Measurements from ENCODE around the gene GYS1.
A peak's percentile ranks its signal among the peaks of the same experiment; 100 is the strongest.

Gene GYS1

DNA sequence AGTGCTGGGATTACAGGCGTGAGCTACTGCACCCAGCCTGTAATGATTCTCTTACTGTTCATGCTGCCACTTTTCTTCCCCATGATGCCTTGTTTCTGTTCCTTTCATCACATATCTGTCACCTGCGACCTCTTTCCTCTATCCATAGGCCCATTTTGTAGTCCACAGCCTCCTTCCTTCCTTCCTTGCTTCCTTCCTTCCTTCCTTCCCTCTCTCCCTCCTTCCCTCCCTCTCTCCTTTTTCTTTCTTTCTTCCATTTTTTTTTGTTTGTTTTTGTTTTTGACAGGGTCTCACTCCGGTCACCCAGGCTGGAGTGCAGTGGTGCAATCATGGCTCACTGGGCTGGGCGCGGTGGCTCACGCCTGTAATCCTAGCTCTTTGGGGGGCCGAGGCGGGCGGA lies 4.2 kb downstream of the GYS1 start:
- no peak for DNase-seq (ENCODE audit: low spot score)

DNA sequence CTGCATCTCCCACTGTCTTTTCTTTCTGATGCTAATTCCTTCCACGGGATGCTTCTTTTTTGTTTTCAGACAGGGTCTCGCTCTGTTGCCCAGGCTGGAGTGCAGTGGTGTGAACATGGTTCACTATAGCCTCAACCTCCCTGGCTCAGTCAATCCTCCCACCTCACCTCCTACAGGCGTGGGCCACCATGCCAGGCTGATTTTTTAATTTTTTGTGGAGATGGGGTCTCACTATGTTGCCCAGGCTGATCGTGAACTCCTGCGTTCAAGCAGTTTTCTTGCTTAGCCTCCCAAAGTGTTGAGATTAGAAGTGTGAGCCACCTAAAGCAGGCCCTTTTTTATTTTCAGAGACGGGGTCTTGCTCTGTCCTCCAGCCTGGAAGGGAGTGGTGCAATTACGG lies 4.8 kb downstream of the GYS1 start:
- DNase-seq (ENCODE audit: low spot score), result no peak

DNA sequence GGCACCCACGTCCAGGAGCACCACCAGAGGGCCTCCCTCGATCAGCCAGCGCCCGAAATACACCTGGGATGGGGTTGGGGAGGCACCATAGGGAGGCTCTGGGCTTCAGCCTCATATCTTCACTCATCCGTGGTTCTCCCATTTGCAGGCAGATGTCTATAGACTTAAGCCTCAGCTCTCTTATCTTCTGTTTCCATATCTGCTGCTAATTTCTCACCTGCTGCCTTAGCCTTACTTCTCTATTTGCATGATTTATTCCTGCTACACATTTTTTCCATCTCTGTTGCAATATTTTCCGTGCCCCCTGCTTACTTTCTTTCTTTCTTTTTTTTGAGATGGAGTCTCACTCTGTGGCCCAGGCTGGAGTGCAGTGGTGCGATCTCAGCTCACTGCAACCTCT lies 5.8 kb downstream of the GYS1 start:
- DNase-seq (ENCODE audit: low spot score), result no peak

DNA sequence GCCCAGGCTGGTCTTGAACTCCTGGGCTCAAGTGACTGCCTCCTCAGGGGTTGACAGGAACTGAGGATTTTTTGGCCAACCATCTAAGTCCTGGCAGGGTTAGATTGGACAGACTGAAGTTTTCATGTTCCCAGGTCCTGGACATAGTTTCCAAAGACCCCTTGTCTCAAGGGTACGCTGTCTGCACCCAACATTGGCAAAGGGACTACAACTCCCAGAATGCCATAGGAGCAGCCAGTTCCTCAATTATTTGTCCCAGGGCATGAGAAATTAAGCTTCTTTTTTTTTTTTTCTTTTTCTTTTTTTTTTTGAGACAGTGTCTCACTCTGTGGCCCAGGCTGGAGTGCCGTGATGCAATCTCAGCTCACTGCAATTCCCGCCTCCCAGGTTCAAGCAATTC lies 6.9 kb downstream of the GYS1 start:
- no peak for DNase-seq (ENCODE audit: low spot score)

DNA sequence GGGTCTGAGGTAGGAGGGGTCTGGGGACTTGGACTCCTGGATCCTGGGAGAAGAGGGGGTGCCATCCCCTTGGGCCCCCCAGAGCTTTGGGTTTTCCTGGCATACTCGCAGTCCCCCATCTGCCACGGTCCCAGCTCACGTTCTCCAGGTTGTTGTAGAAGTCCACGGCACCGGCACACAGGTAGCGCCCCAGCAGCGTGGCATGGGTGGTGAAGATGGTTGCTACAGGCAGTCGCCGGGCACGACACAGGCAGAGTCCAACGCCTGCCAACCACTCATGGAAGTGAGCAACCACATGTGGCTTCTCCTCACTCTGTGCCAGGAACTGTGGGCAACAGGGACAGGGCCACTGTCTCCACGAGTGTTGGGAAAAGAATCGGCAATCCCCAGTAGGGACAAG lies 7.4 kb downstream of the GYS1 start:
- no peak for DNase-seq (ENCODE audit: low spot score)

DNA sequence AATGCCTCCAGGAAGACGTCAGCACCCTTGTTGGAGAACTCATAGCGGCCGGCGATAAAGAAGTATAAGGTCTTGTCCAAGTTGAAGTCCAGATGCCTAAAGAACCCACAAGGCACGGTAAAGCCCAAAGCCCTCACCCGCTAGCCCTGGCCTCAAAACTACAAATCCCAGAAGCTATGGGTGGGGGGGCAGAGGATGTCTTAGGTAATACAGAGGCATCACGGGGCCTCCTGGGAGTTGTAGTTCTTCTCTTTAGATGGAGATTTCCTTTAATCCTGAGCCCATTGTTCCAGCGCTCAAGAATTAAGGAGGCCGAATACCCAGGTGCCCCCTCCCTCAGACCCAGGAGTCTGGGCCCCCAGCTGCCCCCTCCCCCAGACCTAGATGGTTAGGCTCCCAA lies 10.8 kb downstream of the GYS1 start:
- DNase-seq (ENCODE audit: low spot score), result no peak

DNA sequence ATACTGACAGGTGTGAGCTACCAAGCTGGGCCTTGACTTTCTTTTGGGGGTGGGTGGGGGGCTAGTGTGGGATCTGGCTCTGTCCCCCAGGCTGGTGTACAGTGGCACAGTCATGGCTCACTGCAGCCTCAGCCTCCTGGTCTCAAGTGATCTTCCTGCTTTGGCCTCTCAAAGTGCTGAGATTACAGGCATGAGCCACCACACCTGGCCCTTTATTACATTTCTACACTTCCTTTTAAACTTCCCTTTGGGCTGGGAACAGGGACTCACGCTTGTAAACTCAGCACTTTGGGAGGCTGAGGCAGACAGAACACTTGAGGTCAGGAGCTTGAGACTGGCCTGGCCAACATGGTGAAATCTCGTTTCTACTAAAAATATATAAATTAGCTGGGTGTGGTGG lies 16.0 kb downstream of the GYS1 start:
- DNase-seq (ENCODE audit: low spot score), result no peak

DNA sequence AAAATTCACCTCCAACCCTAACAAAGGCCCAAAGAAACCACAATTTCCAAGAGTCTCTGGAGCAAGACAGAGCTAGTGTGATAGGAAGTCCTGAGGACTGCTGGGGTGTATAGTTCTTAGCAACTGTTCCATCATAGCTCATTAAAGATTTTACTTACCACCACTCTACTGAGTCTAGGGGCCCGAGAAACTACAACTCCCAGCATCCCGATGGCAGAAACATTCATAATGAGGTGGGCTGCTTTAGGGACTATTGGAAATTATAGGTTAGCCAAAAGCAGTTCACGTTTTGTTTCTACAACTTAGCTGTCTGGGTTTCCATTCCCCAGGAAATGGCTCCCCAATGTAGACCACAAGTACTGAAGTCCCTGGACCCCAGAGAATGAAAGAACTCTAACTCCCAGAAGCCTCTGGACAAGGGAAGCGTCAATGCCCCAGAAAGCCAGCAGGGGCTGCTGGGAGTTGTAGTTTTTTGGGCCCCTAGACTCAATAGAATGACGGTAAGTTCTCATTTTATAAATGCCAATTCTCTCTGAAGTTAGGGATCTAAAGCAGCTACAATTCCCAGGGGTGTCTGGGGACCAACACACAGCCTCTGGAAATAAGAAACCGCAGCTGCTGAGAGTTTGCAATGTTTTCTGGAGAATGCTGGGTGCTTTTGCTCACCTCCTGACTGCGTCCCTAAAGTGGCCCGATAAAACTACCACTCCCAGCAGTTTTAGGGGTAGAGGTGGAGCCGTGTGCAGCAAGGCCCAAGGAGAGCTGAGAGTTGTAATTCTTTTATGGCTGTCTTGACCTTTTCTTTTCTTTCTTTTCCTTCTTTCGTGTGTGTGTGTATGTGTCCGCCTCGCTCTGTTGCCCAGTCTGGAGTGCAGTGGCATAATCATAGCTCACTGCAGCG lies 16.9 kb downstream of the GYS1 start:
- DNase-seq (ENCODE audit: low spot score), result no peak

DNA sequence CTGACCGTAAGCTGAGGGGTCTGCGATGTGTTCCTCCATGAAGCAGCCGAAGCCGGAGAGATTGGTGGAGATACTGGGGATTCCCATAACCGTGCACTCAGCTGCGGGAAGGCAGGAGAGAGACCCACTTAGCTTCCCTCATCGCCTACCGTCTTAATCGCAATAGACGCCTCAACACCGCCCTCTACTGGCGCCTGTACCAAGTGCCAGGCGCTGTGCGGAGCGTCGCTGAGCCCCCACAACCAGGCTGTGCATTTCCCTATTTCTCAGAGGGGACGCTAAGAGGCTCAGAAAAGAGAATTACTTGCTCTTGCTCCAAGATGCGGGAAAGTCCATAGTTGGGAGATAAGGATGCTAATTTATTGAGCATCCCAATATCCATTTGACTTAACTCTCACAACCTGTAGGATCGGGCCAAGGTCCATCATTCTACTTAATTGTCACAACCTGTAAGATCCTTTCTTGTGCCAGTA lies 22.1 kb downstream of the GYS1 start:
- DNase-seq (ENCODE audit: low spot score), result peak; percentile 88

DNA sequence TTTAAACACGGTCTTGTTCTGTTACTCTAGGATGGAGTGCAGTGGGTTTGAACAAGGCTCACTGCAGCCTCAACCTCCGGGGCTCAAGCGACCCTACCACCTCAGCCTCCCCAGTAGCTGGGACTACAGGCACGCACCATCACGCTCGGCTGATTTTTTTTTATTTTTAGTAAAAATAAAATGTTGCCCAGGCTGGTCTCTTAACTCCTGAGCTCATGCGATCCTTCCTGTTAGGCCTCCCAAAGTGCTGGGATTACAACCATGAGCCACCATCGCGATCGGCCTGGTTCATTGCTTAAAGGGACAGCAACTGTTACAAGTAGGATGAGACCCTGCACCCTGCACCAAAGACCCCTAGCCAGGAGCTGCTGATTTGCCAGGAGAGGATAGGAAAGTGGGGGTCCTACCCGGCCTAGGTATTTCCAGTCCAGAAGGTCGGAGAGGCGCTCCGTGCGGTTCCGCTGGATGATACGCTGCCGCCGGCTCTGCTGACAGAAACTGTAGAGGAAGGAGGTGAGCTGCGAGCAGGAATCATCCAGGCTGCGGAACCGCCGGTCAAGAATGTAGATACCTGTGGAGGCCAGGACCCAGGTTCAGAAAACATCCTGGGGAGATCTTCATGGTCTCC lies 22.9 kb downstream of the GYS1 start:
- no peak for DNase-seq (ENCODE audit: low spot score)

DNA sequence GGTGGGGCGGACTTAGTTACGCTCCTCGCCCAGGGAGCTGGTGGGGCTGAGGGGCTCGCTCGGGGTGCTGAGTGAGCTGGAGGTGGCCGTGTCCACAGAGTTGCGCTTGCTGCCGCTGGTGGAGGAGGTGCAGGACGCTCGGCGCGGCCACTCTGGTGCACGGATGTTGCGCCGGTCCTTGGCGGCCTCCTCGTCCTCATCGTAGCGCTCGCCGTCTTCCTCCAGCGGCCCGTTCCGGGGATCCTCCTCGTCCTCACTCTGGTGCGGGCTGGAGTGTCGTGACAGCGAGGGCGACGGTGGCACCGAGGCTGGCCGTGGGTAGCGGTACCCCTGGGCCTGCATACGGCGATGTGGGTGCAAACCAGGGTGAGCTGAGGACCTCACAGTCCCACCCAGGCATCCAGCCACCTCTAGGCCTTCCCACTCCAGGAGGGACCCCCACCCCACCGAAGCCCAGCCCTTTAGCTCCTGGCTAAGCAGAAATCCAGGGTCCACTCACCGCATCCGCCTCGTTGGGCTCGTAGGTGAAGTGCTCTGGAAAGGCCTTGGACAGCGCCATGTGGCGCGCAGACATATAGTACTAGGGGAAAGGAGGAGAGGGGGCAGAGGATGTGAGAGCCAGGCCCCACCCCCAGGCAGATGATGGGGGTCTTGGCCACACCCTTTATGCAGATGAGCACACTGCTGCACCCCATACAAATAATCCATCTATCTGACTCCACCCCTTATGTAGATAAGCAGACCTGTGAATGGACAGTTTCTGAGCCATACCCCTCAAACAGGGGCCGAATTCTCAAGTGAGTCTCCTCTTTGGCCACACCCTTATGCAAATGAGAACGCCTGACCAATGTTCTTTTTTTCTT lies 23.6 kb downstream of the GYS1 start:
- no peak for DNase-seq (ENCODE audit: low spot score)

DNA sequence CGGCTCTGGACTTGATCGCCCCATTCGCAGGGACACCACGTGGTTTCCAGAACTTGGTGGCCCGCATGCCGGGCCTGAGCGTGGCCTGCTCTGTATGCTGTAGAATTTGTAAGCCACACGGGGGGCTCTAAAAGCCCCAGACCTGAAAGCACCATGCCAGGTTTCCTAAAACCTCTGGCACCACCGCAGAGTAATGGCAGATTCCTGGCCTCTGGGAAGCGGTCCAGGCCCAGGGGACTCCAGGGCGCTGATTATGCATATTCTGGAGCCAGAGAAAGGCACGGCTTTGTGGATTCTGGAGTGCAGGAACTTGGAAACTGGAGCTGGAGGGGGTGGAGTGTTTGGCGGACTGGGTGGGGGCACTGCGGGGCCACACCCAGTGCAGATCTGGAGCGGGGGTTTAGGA lies 24.3 kb downstream of the GYS1 start:
- no peak for DNase-seq (ENCODE audit: low spot score)

DNA sequence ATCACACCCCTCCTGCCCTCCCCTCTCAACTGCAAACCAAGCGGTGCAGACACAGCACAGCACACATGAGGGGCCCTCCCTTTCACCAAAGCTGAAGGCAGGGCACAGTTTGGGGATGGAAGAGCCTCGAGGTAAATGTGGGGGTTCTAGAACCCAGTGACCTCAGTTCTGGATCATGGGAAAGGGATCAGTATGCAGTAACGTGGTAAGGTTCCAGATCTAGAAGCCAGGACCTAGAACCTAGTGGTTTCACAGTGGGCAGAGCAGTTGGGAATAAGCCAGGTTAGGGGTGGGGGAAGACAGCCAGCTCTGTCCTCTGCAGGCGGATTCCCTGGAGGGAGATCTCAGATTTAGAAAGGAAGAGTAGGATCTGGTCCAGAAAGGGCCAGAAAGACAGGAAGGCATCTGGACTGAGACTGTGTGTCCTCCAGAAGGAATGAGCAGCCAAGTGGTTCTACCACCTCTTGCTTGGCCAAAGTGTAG lies 24.9 kb downstream of the GYS1 start:
- no peak for DNase-seq (ENCODE audit: low spot score)

DNA sequence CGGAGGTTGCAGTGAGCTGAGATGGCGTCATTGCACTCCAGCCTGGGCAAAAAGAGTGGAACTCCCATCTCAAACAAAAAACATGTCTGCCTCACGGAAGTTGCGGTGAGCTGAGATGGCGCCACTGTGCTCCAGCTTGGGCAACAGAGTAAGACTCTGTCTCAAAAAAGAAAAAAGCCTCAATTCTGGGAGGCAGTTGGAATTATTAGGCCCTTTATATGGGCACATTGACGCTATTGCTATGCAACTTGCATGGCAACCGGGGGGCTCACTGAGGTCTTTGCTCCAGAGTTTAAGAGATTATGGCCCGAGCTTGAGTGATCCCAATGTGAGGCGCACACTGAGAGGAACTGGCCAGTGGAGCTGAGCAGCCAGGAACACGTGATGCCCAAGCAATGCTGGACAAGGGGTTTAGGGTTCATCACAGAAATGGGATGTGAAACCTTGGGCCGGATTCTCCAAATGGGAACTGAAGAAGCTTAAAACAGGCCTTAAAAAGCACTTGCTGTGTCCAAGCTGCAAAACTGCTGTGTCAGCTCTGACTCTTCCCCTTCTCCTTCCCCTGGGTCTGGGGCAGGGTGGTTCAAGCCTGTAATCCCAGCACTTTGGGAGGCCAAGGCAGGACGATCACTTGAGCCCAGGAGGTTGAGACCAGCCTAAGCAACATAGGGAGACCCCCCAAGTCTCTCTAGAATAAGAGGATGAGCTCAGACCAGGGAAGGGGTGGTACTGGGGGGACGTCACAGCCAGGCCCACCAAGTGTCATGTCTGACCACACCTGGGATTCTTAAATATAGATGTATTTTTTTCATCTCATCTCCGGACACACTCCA lies 25.5 kb downstream of the GYS1 start:
- DNase-seq (ENCODE audit: low spot score), result no peak

DNA sequence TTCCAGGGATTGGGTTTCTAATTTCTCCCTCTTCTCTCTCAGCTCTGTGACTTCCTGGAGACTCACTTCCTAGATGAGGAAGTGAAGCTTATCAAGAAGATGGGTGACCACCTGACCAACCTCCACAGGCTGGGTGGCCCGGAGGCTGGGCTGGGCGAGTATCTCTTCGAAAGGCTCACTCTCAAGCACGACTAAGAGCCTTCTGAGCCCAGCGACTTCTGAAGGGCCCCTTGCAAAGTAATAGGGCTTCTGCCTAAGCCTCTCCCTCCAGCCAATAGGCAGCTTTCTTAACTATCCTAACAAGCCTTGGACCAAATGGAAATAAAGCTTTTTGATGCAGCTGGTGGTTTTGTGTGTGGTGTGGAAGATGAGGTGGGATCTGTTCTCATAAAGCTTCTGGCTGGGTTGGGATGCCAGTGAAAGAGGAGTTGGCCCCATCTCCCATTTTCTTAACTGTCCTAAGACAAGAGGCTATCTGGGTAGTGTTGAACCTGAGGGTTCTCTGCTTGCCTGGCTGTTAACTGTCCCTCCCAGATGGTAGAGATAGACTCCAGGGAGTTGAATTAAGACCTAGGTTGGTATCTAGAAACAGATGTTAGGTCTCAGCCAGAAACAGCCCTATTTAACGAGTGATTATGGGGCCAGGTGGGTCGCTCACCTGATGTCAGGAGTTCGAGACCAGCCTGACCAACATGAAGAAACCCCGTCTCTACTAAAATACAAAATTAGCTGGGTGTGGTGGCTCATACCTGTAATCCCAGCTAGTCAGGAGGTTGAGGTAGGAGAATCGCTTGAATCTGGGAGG lies 26.4 kb downstream of the GYS1 start:
- DNase-seq (ENCODE audit: low spot score), result no peak

DNA sequence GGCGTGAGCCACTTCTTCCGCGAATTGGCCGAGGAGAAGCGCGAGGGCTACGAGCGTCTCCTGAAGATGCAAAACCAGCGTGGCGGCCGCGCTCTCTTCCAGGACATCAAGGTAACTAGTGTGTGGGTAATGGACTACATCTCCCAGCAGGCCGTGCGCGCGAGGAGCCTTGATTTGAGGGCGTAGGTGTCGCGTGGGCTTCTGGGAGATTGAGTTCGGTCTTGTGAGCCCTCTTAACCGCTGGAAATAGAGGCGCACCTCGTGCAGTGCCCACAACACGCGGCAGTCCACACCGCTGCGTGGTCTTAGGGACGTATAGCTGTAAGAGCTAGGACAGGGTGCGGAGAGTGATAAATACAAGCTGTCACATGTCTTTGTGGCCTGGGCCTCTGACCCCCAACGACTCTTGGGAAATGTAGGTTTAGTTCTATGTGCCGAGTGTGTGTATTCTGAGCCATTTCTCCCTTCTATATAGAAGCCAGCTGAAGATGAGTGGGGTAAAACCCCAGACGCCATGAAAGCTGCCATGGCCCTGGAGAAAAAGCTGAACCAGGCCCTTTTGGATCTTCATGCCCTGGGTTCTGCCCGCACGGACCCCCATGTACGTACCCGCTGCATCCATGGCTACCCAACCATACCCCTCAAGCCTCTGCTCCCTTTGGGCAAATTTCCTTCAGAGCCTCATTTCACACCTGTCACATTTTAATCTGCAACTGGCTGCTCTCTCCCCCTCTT lies 27.1 kb downstream of the GYS1 start:
- DNase-seq (ENCODE audit: low spot score), result peak; percentile 91

DNA sequence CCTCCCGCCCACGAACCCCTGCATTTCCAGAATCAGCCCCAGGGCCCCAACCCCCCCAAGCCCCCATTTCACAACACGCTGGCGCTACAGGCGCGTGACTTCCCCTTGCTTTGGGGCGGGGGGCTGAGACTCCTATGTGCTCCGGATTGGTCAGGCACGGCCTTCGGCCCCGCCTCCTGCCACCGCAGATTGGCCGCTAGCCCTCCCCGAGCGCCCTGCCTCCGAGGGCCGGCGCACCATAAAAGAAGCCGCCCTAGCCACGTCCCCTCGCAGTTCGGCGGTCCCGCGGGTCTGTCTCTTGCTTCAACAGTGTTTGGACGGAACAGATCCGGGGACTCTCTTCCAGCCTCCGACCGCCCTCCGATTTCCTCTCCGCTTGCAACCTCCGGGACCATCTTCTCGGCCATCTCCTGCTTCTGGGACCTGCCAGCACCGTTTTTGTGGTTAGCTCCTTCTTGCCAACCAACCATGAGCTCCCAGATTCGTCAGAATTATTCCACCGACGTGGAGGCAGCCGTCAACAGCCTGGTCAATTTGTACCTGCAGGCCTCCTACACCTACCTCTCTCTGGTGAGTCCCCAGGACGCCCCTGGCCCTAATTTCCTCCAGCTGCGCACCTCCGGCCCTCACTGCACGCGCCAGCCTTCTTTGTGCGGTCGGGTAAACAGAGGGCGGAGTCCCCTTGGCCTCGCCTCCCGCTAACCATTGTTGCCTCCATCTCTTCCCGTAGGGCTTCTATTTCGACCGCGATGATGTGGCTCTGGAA lies 27.9 kb downstream of the GYS1 start, which contains the start of gene FTL:
FTL (plus strand) TSS at position 270 of the 766 bp plus-strand sequence; CDS start at position 469, 199 bp downstream.
- peak; percentile 95 for DNase-seq (ENCODE audit: low spot score)

DNA sequence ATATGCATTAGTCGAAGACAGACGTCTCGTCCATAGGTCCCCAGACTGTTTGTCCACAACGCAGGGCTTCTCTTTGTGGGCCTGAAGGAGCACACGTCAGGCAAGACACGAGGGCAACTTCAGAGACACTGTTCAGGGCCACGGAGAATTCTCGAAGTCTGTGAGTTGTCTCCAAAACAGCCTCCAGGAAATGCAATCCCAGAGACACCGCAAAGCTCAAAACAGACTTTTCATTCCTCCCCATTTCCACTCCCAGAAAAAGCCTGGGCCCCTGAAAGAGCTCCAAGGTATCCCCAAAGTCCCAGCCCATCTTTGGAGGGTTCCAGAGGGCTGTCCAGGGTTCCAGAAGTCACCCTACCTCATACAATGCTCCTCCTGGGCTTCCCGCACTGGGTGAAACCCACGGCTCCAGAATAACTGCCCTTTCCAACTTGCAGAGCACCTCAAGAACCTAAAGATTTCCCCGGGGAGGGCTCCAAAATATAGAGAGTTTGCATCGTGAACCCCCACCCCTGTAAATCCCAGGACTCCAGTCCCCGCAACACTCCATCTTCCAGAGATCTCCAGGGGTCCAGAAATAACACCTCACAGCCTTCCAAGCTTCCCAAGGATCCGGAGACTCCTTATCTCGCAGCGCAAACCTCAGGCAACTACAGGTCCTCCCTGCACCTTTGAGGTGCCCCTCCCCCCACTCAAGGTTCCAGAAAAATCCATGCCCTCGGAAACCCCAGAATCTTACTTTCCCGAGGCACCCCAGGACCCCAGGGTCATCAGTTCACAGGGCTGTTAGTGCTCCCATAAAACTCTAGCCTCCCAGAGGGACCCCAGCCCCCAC lies 28.7 kb downstream of the GYS1 start:
- DNase-seq (ENCODE audit: low spot score), result no peak

Measured in ecto neural progenitor cell (in vitro differentiated cells).